WTC11 (cell line): ENCODE data around the gene ZNF827. TPM values are rescaled to one million over a fixed set of nuclear protein-coding genes. Genes with fewer than 3 reads are reported as not detected.

Experiments
- ATAC-seq: fragments of 200-7000 bp; cut with Tn5 transposase; 2 replicates; pipeline ENCODE4 v1.10.0; 2021; ENCODE audit warnings: mild to moderate bottlenecking, moderate library complexity
- CTCF ChIA-PET: fragments of 300-600 bp; sonication (Branson Sonifier 250); formaldehyde crosslinking; loops from one replicate; lab custom pipeline; 2021; ENCODE audit warnings: antibody characterized with exemption; lab: Charles Lee
- POLR2A ChIA-PET: fragments of 350-600 bp; sonication (Branson Sonifier 250); formaldehyde crosslinking; loops from one replicate; lab custom pipeline; 2021; ENCODE audit warnings: antibody characterized with exemption; lab: Charles Lee
- DNase-seq: peaks from one replicate; pipeline ENCODE4 v3.0.0; 2021; ENCODE audit warnings: low spot score
- H3K27ac Mint-ChIP-seq: 2 replicates; pipeline ENCODE4 v1.8.0; 2021; ENCODE audit warnings: mixed read lengths
- H3K27me3 Mint-ChIP-seq: 2 replicates; pipeline ENCODE4 v1.8.0; 2021; ENCODE audit warnings: low read depth, mild to moderate bottlenecking, moderate library complexity, mixed read lengths
- H3K36me3 Mint-ChIP-seq: 2 replicates; pipeline ENCODE4 v1.8.0; 2021; ENCODE audit warnings: mixed read lengths
- H3K4me1 Mint-ChIP-seq: 2 replicates; pipeline ENCODE4 v1.8.0; 2022; ENCODE audit warnings: mixed read lengths
- H3K4me3 Mint-ChIP-seq: 2 replicates; pipeline ENCODE4 v1.8.0; 2021; ENCODE audit warnings: mild to moderate bottlenecking, moderate library complexity, mixed read lengths
- H3K9me3 Mint-ChIP-seq: 2 replicates; pipeline ENCODE4 v1.8.0; 2021; ENCODE audit warnings: mixed read lengths
- ATF3 ChIP-seq: sonication (generic); formaldehyde crosslinking; conservative IDR thresholded peaks from 2 replicates; pipeline ENCODE4 v1.8.1; 2022; ENCODE audit warnings: mild to moderate bottlenecking, missing genetic modification reagents
- CDX4 ChIP-seq: fragments of 250-450 bp; sonication (Bioruptor Pico); IDR thresholded peaks from 2 replicates; pipeline ENCODE4 v1.9.0; 2021; ENCODE audit warnings: moderate library complexity, mild to moderate bottlenecking, inconsistent platforms, borderline replicate concordance
- CTCF ChIP-seq: fragments of 200-600 bp; IDR thresholded peaks from 2 replicates; pipeline ENCODE4 v1.8.0; 2022; ENCODE audit warnings: antibody characterized with exemption
- E2F4 ChIP-seq: sonication (generic); formaldehyde crosslinking; IDR thresholded peaks from 2 replicates; pipeline ENCODE4 v1.8.1; 2022; ENCODE audit warnings: low read depth, mild to moderate bottlenecking, moderate library complexity, missing genetic modification reagents, borderline replicate concordance
- FOXP4 ChIP-seq: sonication (generic); formaldehyde crosslinking; IDR thresholded peaks from 2 replicates; pipeline ENCODE4 v1.8.0; 2022; ENCODE audit warnings: mild to moderate bottlenecking, missing genetic modification reagents
- GABPB1 ChIP-seq: sonication (generic); formaldehyde crosslinking; IDR thresholded peaks from 2 replicates; pipeline ENCODE4 v1.8.1; 2023; ENCODE audit warnings: mild to moderate bottlenecking, missing genetic modification reagents
- GTF2I ChIP-seq: fragments of 250-450 bp; sonication (Bioruptor Pico); conservative IDR thresholded peaks from 2 replicates; pipeline ENCODE4 v1.4.0; 2021; ENCODE audit warnings: mild to moderate bottlenecking
- HMGXB4 ChIP-seq: sonication (generic); formaldehyde crosslinking; IDR thresholded peaks from 2 replicates; pipeline ENCODE4 v1.8.1; 2023; ENCODE audit warnings: mild to moderate bottlenecking, moderate library complexity, missing genetic modification reagents
- KAT7 ChIP-seq: sonication (generic); formaldehyde crosslinking; IDR thresholded peaks from 2 replicates; pipeline ENCODE4 v1.8.1; 2023; ENCODE audit warnings: missing genetic modification reagents, mild to moderate bottlenecking, borderline replicate concordance
- NFYB ChIP-seq: sonication (generic); formaldehyde crosslinking; conservative IDR thresholded peaks from 2 replicates; pipeline ENCODE4 v1.8.0; 2022; ENCODE audit warnings: low read depth, missing genetic modification reagents
- NR3C1 ChIP-seq: sonication (generic); formaldehyde crosslinking; conservative IDR thresholded peaks from 2 replicates; pipeline ENCODE4 v1.8.1; 2023; ENCODE audit warnings: low read depth, mild to moderate bottlenecking, missing genetic modification reagents
- RORB ChIP-seq: fragments of 250-450 bp; sonication (Bioruptor Pico); IDR thresholded peaks from 2 replicates; pipeline ENCODE4 v1.9.0; 2021; ENCODE audit warnings: mild to moderate bottlenecking
- SOX15 ChIP-seq: fragments of 250-450 bp; sonication (Bioruptor Pico); IDR thresholded peaks from 2 replicates; pipeline ENCODE4 v1.9.0; 2021; ENCODE audit warnings: mild to moderate bottlenecking
- USF1 ChIP-seq: sonication (generic); formaldehyde crosslinking; IDR thresholded peaks from 2 replicates; pipeline ENCODE4 v1.8.0; 2022; ENCODE audit warnings: mild to moderate bottlenecking, missing genetic modification reagents
- ZBTB43 ChIP-seq: sonication (generic); formaldehyde crosslinking; IDR thresholded peaks from 2 replicates; pipeline ENCODE4 v1.8.1; 2023; ENCODE audit warnings: mild to moderate bottlenecking, missing genetic modification reagents
- ZNF423 ChIP-seq: fragments of 250-450 bp; sonication (Bioruptor Pico); IDR thresholded peaks from 2 replicates; pipeline ENCODE4 v2.1.2; 2022; ENCODE audit warnings: mild to moderate bottlenecking, moderate library complexity
- total RNA-seq: library from RNA; stranded (reverse); gene quantifications from 3 replicates; pipeline ENCODE4 v1.2.3, GENCODE V29; 2021

The ZNF827 gene
- total RNA-seq, 1 experiment from 2014 or later, result 25.6 TPM

- Mint-ChIP-seq H3K27me3 (no peaks in the 10 kb centered on the region), H3K27ac (peak overlapping the region; percentile 80; the same call in 1 of the 2 replicates), H3K4me1 (peaks cover 45% of the 10 kb centered on the region), H3K36me3 (peaks cover 50% of the 10 kb centered on the region), H3K9me3 (peaks cover 18% of the 10 kb centered on the region), H3K4me3 (no peak overlapping the region)
- POLR2A ChIA-PET, result no interaction called here
- no peak for TF ChIP-seq CTCF
- TF ChIP-seq CDX4, result no peak
- no peak for TF ChIP-seq RORB (CRISPR knock-in tag)
- TF ChIP-seq NR3C1 (CRISPR knock-in tag), result no peak
- TF ChIP-seq NFYB, result no peak
- TF ChIP-seq FOXP4 (CRISPR knock-in tag), result no peak
- TF ChIP-seq E2F4 (CRISPR knock-in tag), result no peak
- no peak for TF ChIP-seq ZBTB43 (CRISPR knock-in tag)
- no peak for TF ChIP-seq ATF3
- no peak for TF ChIP-seq GABPB1 (CRISPR knock-in tag)
- TF ChIP-seq KAT7 (CRISPR knock-in tag), result no peak
- TF ChIP-seq HMGXB4 (CRISPR knock-in tag), result no peak
- TF ChIP-seq ZNF423 (CRISPR knock-in tag), result no peak
- no peak for TF ChIP-seq GTF2I (CRISPR knock-in tag)
- TF ChIP-seq USF1 (CRISPR knock-in tag), result no peak
- TF ChIP-seq SOX15 (CRISPR knock-in tag), result no peak
- ATAC-seq (no peak), DNase-seq (no peak)
- CTCF ChIA-PET, result no interaction called here
These were observed 157.3 kb downstream of the ZNF827 start for GRCh38 chr4:145781351-145781750.
